Activated B cell treated with CpG ODN at 0.5 μM for 24 hours (primary cell): ENCODE measurements around the gene PPP1R12B. TPM values are rescaled to one million over a fixed set of nuclear protein-coding genes. Genes with fewer than 3 reads are reported as not detected.
"Not testable (repeated sequence)": the region's sequence is repeated elsewhere in the genome, so short reads cannot be mapped to it uniquely, and the experiment has no call there.

Experiments used
- ATAC-seq: fragments of 200-7000 bp; cut with Tn5 transposase; one replicate; pipeline ENCODE4 v1.10.0; 2021; ENCODE audit warnings: low read depth, mild to moderate bottlenecking, moderate library complexity
- CTCF ChIA-PET: fragments of 350-600 bp; sonication (Branson Sonifier 250); formaldehyde crosslinking; loops from one replicate; lab custom pipeline; 2021; ENCODE audit warnings: antibody characterized with exemption; lab: Charles Lee
- POLR2A ChIA-PET: fragments of 350-600 bp; sonication (Branson Sonifier 250); formaldehyde crosslinking; loops from one replicate; lab custom pipeline; 2021; ENCODE audit warnings: antibody characterized with exemption; lab: Charles Lee
- DNase-seq: peaks from one replicate; pipeline ENCODE4 v3.0.0; 2022
- H3K27ac Mint-ChIP-seq: one replicate; pipeline ENCODE4 v1.8.0; 2020; ENCODE audit warnings: mixed read lengths
- H3K27me3 Mint-ChIP-seq: one replicate; pipeline ENCODE4 v1.8.0; 2021; ENCODE audit warnings: mixed read lengths
- H3K36me3 Mint-ChIP-seq: one replicate; pipeline ENCODE4 v1.8.0; 2021; ENCODE audit warnings: low read depth, mixed read lengths
- H3K4me1 Mint-ChIP-seq: one replicate; pipeline ENCODE4 v1.8.0; 2021; ENCODE audit warnings: mixed read lengths
- H3K4me3 Mint-ChIP-seq: one replicate; pipeline ENCODE4 v1.8.0; 2020; ENCODE audit warnings: mild to moderate bottlenecking, mixed read lengths
- H3K9me3 Mint-ChIP-seq: one replicate; pipeline ENCODE4 v1.8.0; 2020; ENCODE audit warnings: mixed read lengths
- CTCF ChIP-seq: fragments of 200-600 bp; IDR thresholded peaks from one replicate; pipeline ENCODE4 v1.8.0; 2022; ENCODE audit warnings: antibody characterized with exemption, mild to moderate bottlenecking
- intact Hi-C: fragments of 100-400 bp; cut with micrococcal nuclease; formaldehyde crosslinking; loops from one replicate; pipeline ENCODE4 v1.15.1; 2024
- total RNA-seq: library from RNA; stranded (reverse); gene quantifications from 2 replicates; pipeline ENCODE4 v1.2.3, GENCODE V29; 2022

The PPP1R12B gene
- total RNA-seq, 1 donor from 2014 or later = 25.7 TPM

GRCh38 chr1:202580619-202581018 is 232.1 kb downstream of the PPP1R12B start:
- Mint-ChIP-seq H3K4me1 (no peaks in the 10 kb centered on the region), H3K27me3 (no peaks in the 10 kb centered on the region), H3K9me3 (no peaks in the 10 kb centered on the region), H3K27ac (no peak overlapping the region), H3K4me3 (no peak overlapping the region), H3K36me3 (peaks cover 27% of the 10 kb centered on the region)
- intact Hi-C loops = no loop called here
- no peak for TF ChIP-seq CTCF
- DNase-seq = no peak
- ChIA-PET POLR2A (no interaction called here), CTCF (interaction anchor here (1.6 kb wide), 1 partner anchor 79 kb away, joined by 4 read pairs; no protein-coding TSS in a partner anchor)
- no peak for ATAC-seq

GRCh38 chr1:202582350-202582749 is 233.9 kb downstream of the PPP1R12B start:
- CTCF ChIA-PET, ATAC-seq: not testable (repeated sequence)

GRCh38 chr1:202584707-202585589 is 236.4 kb downstream of the PPP1R12B start:
- no peaks in the 10 kb centered on the region for H3K27me3 Mint-ChIP-seq
- intact Hi-C loops = no loop called here
- no peak for TF ChIP-seq CTCF
- DNase-seq (no peak), ATAC-seq (no peak)
- no peak overlapping the region for H3K4me3 Mint-ChIP-seq
- no peaks in the 10 kb centered on the region for H3K9me3 Mint-ChIP-seq
- ChIA-PET CTCF (no interaction called here), POLR2A (no interaction called here)
- no peak overlapping the region for H3K27ac Mint-ChIP-seq
- peaks cover 27% of the 10 kb centered on the region for H3K36me3 Mint-ChIP-seq
- peaks cover 27% of the 10 kb centered on the region for H3K4me1 Mint-ChIP-seq

More at GRCh38 chr1:202582350-202582749, 233.9 kb downstream of the PPP1R12B start:
- intact Hi-C loops, H3K9me3 Mint-ChIP-seq, H3K27ac Mint-ChIP-seq, POLR2A ChIA-PET, H3K27me3 Mint-ChIP-seq, DNase-seq, H3K4me3 Mint-ChIP-seq: not testable (repeated sequence)
- Mint-ChIP-seq H3K4me1 (peaks cover 15% of the 10 kb centered on the region), H3K36me3 (peaks cover 27% of the 10 kb centered on the region)

- CTCF ChIA-PET = interaction anchor here (0.8 kb wide), 1 partner anchor 15 kb away, joined by 4 read pairs; no protein-coding TSS in a partner anchor
- Mint-ChIP-seq H3K9me3 (no peaks in the 10 kb centered on the region), H3K4me1 (peaks cover 27% of the 10 kb centered on the region), H3K27ac (no peak overlapping the region), H3K36me3 (peaks cover 22% of the 10 kb centered on the region), H3K27me3 (no peaks in the 10 kb centered on the region), H3K4me3 (no peak overlapping the region)
- intact Hi-C loops = no loop called here
- POLR2A ChIA-PET = no interaction called here
- TF ChIP-seq CTCF = no peak
- DNase-seq = no peak
- no peak for ATAC-seq
Observed at GRCh38 chr1:202585590-202585933, 237.1 kb downstream of the PPP1R12B start.

- peaks cover 15% of the 10 kb centered on the region for H3K36me3 Mint-ChIP-seq
- ChIA-PET POLR2A (no interaction called here), CTCF (interaction anchor here (0.8 to 1.3 kb wide), 2 partner anchors 14 kb away, joined by 4 read pairs; no protein-coding TSS in a partner anchor)
- H3K4me3 Mint-ChIP-seq = no peak overlapping the region
- no peak for ATAC-seq
- intact Hi-C loops = no loop called here
- no peak for DNase-seq
- peaks cover 27% of the 10 kb centered on the region for H3K4me1 Mint-ChIP-seq
- no peaks in the 10 kb centered on the region for H3K27me3 Mint-ChIP-seq
- TF ChIP-seq CTCF = no peak
- no peaks in the 10 kb centered on the region for H3K9me3 Mint-ChIP-seq
- H3K27ac Mint-ChIP-seq = no peak overlapping the region
Observed at GRCh38 chr1:202586018-202586821, 237.7 kb downstream of the PPP1R12B start.
